Measurements from ENCODE around the gene PLEKHA5. TPM values are rescaled to one million over a fixed set of nuclear protein-coding genes. Genes with fewer than 3 reads are reported as not detected.

The PLEKHA5 gene
- total RNA-seq, 1 experiment from 2014 or later: 6.3 TPM

DNA sequence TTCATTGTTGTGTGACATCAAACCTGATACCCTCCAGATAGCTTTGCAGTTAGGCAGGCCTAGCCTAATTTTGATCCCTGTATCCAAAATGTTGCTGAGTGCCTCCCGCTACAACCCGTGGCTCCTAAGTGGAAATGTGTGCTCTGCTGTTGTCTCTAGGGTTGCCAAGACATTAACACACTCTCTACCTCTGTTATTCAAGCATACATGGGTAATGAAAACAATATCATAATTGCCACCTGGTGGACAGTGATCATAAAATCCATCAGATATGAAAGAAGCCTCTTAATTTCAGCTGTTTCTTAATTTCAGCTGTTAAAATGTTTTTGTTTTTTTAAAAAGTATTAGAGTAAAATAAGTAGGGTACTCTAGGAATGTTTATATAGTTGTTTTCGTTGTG, 93.5 kb downstream of the PLEKHA5 start:
- CTCF ChIA-PET: interaction anchor here (0.9 kb wide), 1 partner anchor 176 kb away, joined by 5 read pairs; no protein-coding TSS in a partner anchor
- in situ Hi-C loops (cut with HindIII; ENCODE audit: low pct_unique_long_range_greater_than_20kb, low sequenced_read_pairs): no loop called here

DNA sequence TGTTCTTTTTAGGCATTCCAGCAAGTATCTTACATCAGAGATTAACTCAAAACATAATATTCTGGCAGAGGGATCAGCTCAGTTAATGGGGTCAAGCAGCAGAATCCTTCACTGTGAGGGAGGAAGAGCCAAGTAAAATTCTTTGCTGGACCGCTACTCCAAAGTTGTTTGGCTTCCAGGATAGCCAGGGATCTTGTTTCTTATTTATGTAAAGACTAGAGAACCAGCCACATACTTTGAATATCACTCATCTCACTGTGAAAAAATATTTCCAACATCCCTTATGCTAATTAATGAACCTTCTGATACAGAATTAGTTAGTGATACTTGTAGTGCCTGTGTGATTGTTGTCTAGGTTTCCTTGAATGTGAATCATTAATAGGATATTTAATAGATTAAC, 94.2 kb downstream of the PLEKHA5 start:
- POLR2A ChIA-PET: no interaction called here
- H3K9me3 ChIP-seq (ENCODE audit: control insufficient read depth, insufficient read depth, low read depth, low read length): no peaks in the 10 kb centered on the region
- intact Hi-C loops (cut with micrococcal nuclease; ENCODE audit: unreplicated experiment) (no loop called here), in situ Hi-C loops (cut with HindIII; ENCODE audit: low pct_unique_long_range_greater_than_20kb, low sequenced_read_pairs) (no loop called here)
- ATAC-seq (no peak), DNase-seq (ENCODE audit: low read depth, low spot score) (no peak)
- no peak overlapping the region for H3K4me3 ChIP-seq (ENCODE audit: low read depth in 2 of 2, low read length in 2 of 2)
- no TSS peak for BruUV-seq (replicated peaks)
- H3K27ac ChIP-seq (ENCODE audit: low read length): no peak overlapping the region
- no peaks in the 10 kb centered on the region for H3K27me3 ChIP-seq (ENCODE audit: control insufficient read depth, insufficient read depth, low read length)
- CTCF ChIA-PET: interaction anchor here (0.9 kb wide), 1 partner anchor 175 kb away, joined by 5 read pairs; no protein-coding TSS in a partner anchor
- TF ChIP-seq SIN3A (IDR thresholded peaks at IDR 0.05; ENCODE audit: borderline replicate concordance, insufficient read depth, low read depth, low read length) (no peak), TCF7L2 (IDR thresholded peaks at IDR 0.05; ENCODE audit: low read depth, low read length) (no peak), POLR2AphosphoS5 (IDR thresholded peaks at IDR 0.05; ENCODE audit: low read depth, low read length) (no peak)
- TF ChIP-seq, protein P1, sequence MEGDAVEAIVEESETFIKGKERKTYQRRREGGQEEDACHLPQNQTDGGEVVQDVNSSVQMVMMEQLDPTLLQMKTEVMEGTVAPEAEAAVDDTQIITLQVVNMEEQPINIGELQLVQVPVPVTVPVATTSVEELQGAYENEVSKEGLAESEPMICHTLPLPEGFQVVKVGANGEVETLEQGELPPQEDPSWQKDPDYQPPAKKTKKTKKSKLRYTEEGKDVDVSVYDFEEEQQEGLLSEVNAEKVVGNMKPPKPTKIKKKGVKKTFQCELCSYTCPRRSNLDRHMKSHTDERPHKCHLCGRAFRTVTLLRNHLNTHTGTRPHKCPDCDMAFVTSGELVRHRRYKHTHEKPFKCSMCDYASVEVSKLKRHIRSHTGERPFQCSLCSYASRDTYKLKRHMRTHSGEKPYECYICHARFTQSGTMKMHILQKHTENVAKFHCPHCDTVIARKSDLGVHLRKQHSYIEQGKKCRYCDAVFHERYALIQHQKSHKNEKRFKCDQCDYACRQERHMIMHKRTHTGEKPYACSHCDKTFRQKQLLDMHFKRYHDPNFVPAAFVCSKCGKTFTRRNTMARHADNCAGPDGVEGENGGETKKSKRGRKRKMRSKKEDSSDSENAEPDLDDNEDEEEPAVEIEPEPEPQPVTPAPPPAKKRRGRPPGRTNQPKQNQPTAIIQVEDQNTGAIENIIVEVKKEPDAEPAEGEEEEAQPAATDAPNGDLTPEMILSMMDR (IDR thresholded peaks at IDR 0.05): no peak
- TF ChIP-seq, protein P2, sequence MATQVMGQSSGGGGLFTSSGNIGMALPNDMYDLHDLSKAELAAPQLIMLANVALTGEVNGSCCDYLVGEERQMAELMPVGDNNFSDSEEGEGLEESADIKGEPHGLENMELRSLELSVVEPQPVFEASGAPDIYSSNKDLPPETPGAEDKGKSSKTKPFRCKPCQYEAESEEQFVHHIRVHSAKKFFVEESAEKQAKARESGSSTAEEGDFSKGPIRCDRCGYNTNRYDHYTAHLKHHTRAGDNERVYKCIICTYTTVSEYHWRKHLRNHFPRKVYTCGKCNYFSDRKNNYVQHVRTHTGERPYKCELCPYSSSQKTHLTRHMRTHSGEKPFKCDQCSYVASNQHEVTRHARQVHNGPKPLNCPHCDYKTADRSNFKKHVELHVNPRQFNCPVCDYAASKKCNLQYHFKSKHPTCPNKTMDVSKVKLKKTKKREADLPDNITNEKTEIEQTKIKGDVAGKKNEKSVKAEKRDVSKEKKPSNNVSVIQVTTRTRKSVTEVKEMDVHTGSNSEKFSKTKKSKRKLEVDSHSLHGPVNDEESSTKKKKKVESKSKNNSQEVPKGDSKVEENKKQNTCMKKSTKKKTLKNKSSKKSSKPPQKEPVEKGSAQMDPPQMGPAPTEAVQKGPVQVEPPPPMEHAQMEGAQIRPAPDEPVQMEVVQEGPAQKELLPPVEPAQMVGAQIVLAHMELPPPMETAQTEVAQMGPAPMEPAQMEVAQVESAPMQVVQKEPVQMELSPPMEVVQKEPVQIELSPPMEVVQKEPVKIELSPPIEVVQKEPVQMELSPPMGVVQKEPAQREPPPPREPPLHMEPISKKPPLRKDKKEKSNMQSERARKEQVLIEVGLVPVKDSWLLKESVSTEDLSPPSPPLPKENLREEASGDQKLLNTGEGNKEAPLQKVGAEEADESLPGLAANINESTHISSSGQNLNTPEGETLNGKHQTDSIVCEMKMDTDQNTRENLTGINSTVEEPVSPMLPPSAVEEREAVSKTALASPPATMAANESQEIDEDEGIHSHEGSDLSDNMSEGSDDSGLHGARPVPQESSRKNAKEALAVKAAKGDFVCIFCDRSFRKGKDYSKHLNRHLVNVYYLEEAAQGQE (IDR thresholded peaks at IDR 0.05; ENCODE audit: insufficient read depth in 1 of 2, low read depth in 2 of 2, low read length in 1 of 2): no peak
- H3K36me3 ChIP-seq (ENCODE audit: control insufficient read depth, insufficient read depth, low read length): no peaks in the 10 kb centered on the region
- no peaks in the 10 kb centered on the region for H3K4me1 ChIP-seq (ENCODE audit: control insufficient read depth, insufficient read depth, low read length)

More for the DNA sequence above, 93.5 kb downstream of the PLEKHA5 start:
- H3K4me3 ChIP-seq (ENCODE audit: low read depth in 2 of 2, low read length in 2 of 2): no peak overlapping the region
- TF ChIP-seq, protein P1 (IDR thresholded peaks at IDR 0.05): peak; percentile 39; the same call in 1 of the 2 replicates
- TF ChIP-seq TCF7L2 (IDR thresholded peaks at IDR 0.05; ENCODE audit: low read depth, low read length): no peak
- DNase-seq (ENCODE audit: low read depth, low spot score) (no peak), ATAC-seq (no peak)
- H3K4me1 ChIP-seq (ENCODE audit: control insufficient read depth, insufficient read depth, low read length): no peaks in the 10 kb centered on the region
- H3K9me3 ChIP-seq (ENCODE audit: control insufficient read depth, insufficient read depth, low read depth, low read length): no peaks in the 10 kb centered on the region
- POLR2A ChIA-PET: interaction anchor here (0.6 kb wide), 1 partner anchor 26 kb away, joined by 3 read pairs; no protein-coding TSS in a partner anchor
- no peaks in the 10 kb centered on the region for H3K36me3 ChIP-seq (ENCODE audit: control insufficient read depth, insufficient read depth, low read length)
- BruUV-seq (replicated peaks): no TSS peak
- intact Hi-C loops (cut with micrococcal nuclease; ENCODE audit: unreplicated experiment): no loop called here
- no peaks in the 10 kb centered on the region for H3K27me3 ChIP-seq (ENCODE audit: control insufficient read depth, insufficient read depth, low read length)
- no peak overlapping the region for H3K27ac ChIP-seq (ENCODE audit: low read length)
